Measurements from ENCODE around the gene ADISSP.

ADISSP gene

GRCh38 chr20:3767427-3768341 lies at the start of gene ADISSP:
TSS of gene ADISSP (minus strand) at chr20:3767753. CDS start at chr20:3760100, 7,653 bp downstream.
- peak within 1 kb of the TSS; percentile 84 to 95 (median 91) for H3K9ac ChIP-seq
- TF ChIP-seq Cebpa-rat (IDR thresholded peaks at IDR 0.05) = no peak
- peak within 1 kb of the TSS; percentile 77 to 97 (median 86) for H3K4me3 ChIP-seq
- peaks cover 61 to 78% (median 70%) of the 10 kb centered on the region in 10 experiments for H3K4me1 ChIP-seq
- peak within 1 kb of the TSS; percentile 92 to 100 (median 99) for H3K4me2 ChIP-seq
- H3K36me3 ChIP-seq = peaks cover 0 to 17% (median 0%) of the 10 kb centered on the region in 11 experiments; a peak in 6 of 22 replicates
- peaks cover 0 to 6% (median 0%) of the 10 kb centered on the region in 11 experiments; a peak in 4 of 22 replicates for H3K9me3 ChIP-seq (replicated peaks in 1 of 11)
- H3K27ac ChIP-seq = peak within 1 kb of the TSS; percentile 76 to 98 (median 96)
- no peaks in the 10 kb centered on the region for H3K27me3 ChIP-seq
- H4K20me1 ChIP-seq = peaks cover 0 to 45% (median 24%) of the 10 kb centered on the region in 11 experiments; a peak in 13 of 22 replicates

- Histone ChIP-seq H3K4me3 (no peak overlapping the region), H4K20me1 (no peaks in the 10 kb centered on the region), H3K4me1 (peaks cover 45 to 62% (median 56%) of the 10 kb centered on the region in 10 experiments), H3K9ac (peak overlapping the region in 1 of 11 experiments; percentile 44; a peak in 1 of 22 replicates), H3K27me3 (no peaks in the 10 kb centered on the region), H3K9me3 (replicated peaks in 1 of 11) (no peaks in the 10 kb centered on the region), H3K27ac (no peak overlapping the region), H3K36me3 (no peaks in the 10 kb centered on the region), H3K4me2 (peak overlapping the region in 7 of 11 experiments; percentile 4 to 48 (median 28); a peak in 8 of 22 replicates)
- TF ChIP-seq Cebpa-rat (IDR thresholded peaks at IDR 0.05) = no peak
These were observed 48.3 kb upstream of the ADISSP start for GRCh38 chr20:3815703-3816315.

GRCh38 chr20:3814928-3815495 lies 47.5 kb upstream of the ADISSP start:
- H3K9ac ChIP-seq = no peak overlapping the region
- H3K9me3 ChIP-seq (replicated peaks in 1 of 11) = no peaks in the 10 kb centered on the region
- H3K4me3 ChIP-seq = no peak overlapping the region
- H3K36me3 ChIP-seq = no peaks in the 10 kb centered on the region
- TF ChIP-seq Cebpa-rat (IDR thresholded peaks at IDR 0.05) = no peak
- H3K27ac ChIP-seq = no peak overlapping the region
- H3K4me1 ChIP-seq = peaks cover 45 to 66% (median 62%) of the 10 kb centered on the region in 10 experiments
- no peaks in the 10 kb centered on the region for H4K20me1 ChIP-seq
- H3K27me3 ChIP-seq = no peaks in the 10 kb centered on the region
- H3K4me2 ChIP-seq = no peak overlapping the region

GRCh38 chr20:3813848-3814581 lies 46.5 kb upstream of the ADISSP start:
- H3K4me3 ChIP-seq = no peak overlapping the region
- no peaks in the 10 kb centered on the region for H3K27me3 ChIP-seq
- no peaks in the 10 kb centered on the region for H3K36me3 ChIP-seq
- H4K20me1 ChIP-seq = no peaks in the 10 kb centered on the region
- no peaks in the 10 kb centered on the region for H3K9me3 ChIP-seq (replicated peaks in 1 of 11)
- H3K27ac ChIP-seq = no peak overlapping the region
- no peak for TF ChIP-seq Cebpa-rat (IDR thresholded peaks at IDR 0.05)
- H3K4me1 ChIP-seq = peaks cover 36 to 62% (median 54%) of the 10 kb centered on the region in 10 experiments
- no peak overlapping the region for H3K9ac ChIP-seq
- H3K4me2 ChIP-seq = peak overlapping the region in 3 of 11 experiments; percentile 32 to 86 (median 77); a peak in 3 of 22 replicates

GRCh38 chr20:3812975-3813847 lies 45.7 kb upstream of the ADISSP start:
- Histone ChIP-seq H3K27me3 (no peaks in the 10 kb centered on the region), H3K4me1 (peaks cover 30 to 62% (median 48%) of the 10 kb centered on the region in 10 experiments), H3K36me3 (no peaks in the 10 kb centered on the region), H3K9ac (no peak overlapping the region), H3K4me2 (peak overlapping the region in 5 of 11 experiments; percentile 32 to 86 (median 77); a peak in 10 of 22 replicates), H3K9me3 (replicated peaks in 1 of 11) (no peaks in the 10 kb centered on the region), H3K4me3 (no peak overlapping the region), H3K27ac (peak overlapping the region in 1 of 11 experiments; percentile 70; a peak in 2 of 22 replicates), H4K20me1 (no peaks in the 10 kb centered on the region)
- TF ChIP-seq Cebpa-rat (IDR thresholded peaks at IDR 0.05) = no peak

GRCh38 chr20:3812259-3812681 lies 44.7 kb upstream of the ADISSP start:
- peak overlapping the region; percentile 24 to 79 (median 68); a peak in 20 of 22 replicates for H3K27ac ChIP-seq
- no peaks in the 10 kb centered on the region for H3K27me3 ChIP-seq
- no peaks in the 10 kb centered on the region for H3K9me3 ChIP-seq (replicated peaks in 1 of 11)
- H3K36me3 ChIP-seq = no peaks in the 10 kb centered on the region
- TF ChIP-seq Cebpa-rat (IDR thresholded peaks at IDR 0.05) = no peak
- peaks cover 34 to 64% (median 51%) of the 10 kb centered on the region in 10 experiments for H3K4me1 ChIP-seq
- peak overlapping the region in 10 of 11 experiments; percentile 37 to 66 (median 58); a peak in 14 of 22 replicates for H3K9ac ChIP-seq
- H3K4me2 ChIP-seq = peak overlapping the region; percentile 56 to 86 (median 73)
- no peak overlapping the region for H3K4me3 ChIP-seq
- H4K20me1 ChIP-seq = no peaks in the 10 kb centered on the region

- H3K9ac ChIP-seq = peak overlapping the region; percentile 37 to 66 (median 59); a peak in 20 of 22 replicates
- peaks cover 39 to 70% (median 56%) of the 10 kb centered on the region in 10 experiments for H3K4me1 ChIP-seq
- peak overlapping the region; percentile 58 to 79 (median 68); a peak in 20 of 22 replicates for H3K27ac ChIP-seq
- peak overlapping the region in 5 of 10 experiments; percentile 4 to 34 (median 32); a peak in 6 of 20 replicates for H3K4me3 ChIP-seq
- TF ChIP-seq Cebpa-rat (IDR thresholded peaks at IDR 0.05) = peak; percentile 71 to 90 (median 81); a peak in 21 of 22 replicates
- H3K36me3 ChIP-seq = peaks cover 0 to 2% (median 0%) of the 10 kb centered on the region in 11 experiments; a peak in 3 of 22 replicates
- H4K20me1 ChIP-seq = no peaks in the 10 kb centered on the region
- H3K9me3 ChIP-seq (replicated peaks in 1 of 11) = no peaks in the 10 kb centered on the region
- H3K27me3 ChIP-seq = no peaks in the 10 kb centered on the region
- H3K4me2 ChIP-seq = peak overlapping the region; percentile 56 to 86 (median 73)
These were observed 44.1 kb upstream of the ADISSP start for GRCh38 chr20:3811467-3812258.

Data from BLaER1 treated with 17β-estradiol and CSF1 and Interleukin-3, amounts not matched to agents 10 nM and 100 nM (cell line).